Airway epithelial cell (primary cell): ENCODE measurements around the gene TIA1. TPM values are rescaled to one million over a fixed set of nuclear protein-coding genes. Genes with fewer than 3 reads are reported as not detected.

Experiments
- total RNA-seq: library from RNA; depleted of rRNA; stranded (reverse); fragments of >200 nt; gene quantifications from 2 replicates; pipeline ENCODE4 v1.2.3, GENCODE V29; 2015

Gene TIA1
- total RNA-seq = 23.9 and 29.3 TPM in 2 replicates

GRCh38 chr2:70248181-70248847 lies at the start of gene TIA1:
Gene TIA1 (minus strand): TSS chr2:70248628. CDS start chr2:70248430, 198 bp downstream.

GRCh38 chr2:70190418-70191243 lies 57.8 kb downstream of the TIA1 start, which contains the start of gene C2orf42:
Gene C2orf42 (minus strand): TSS chr2:70191019. CDS start chr2:70181985, 9,034 bp downstream.

Other genes starting within 250 kb of the TIA1 start
- 87.3 and 107 TPM in 2 replicates for gene PCBP1, start 161.2 kb downstream of the TIA1 start, total RNA-seq
- 2.3 and 6.5 TPM in 2 replicates for gene C2orf42, start 57.6 kb downstream of the TIA1 start, total RNA-seq
- 35.1 and 40.1 TPM in 2 replicates for gene PCYOX1, start 9.5 kb upstream of the TIA1 start, total RNA-seq
- gene SNRPG, start 45.1 kb upstream of the TIA1 start, total RNA-seq = 206 and 269 TPM in 2 replicates
- gene FAM136A, start 53.4 kb upstream of the TIA1 start, total RNA-seq = 28.6 and 35.3 TPM in 2 replicates